Karpas-422 (cell line): Measurements from ENCODE around the gene VANGL2. TPM values are rescaled to one million over a fixed set of nuclear protein-coding genes. Genes with fewer than 3 reads are reported as not detected.

Experiments used
- DNase-seq: peaks from one replicate; pipeline ENCODE4 v3.0.0-alpha.2; 2015
- H2AFZ ChIP-seq: fragments of 200-600 bp; sonication (generic); 2 replicates; pipeline ENCODE4 v1.6.1; 2014; ENCODE audit warnings: antibody characterized with exemption, low read length, mixed read lengths
- H3K27ac ChIP-seq: fragments of 200-600 bp; sonication (generic); 2 replicates; pipeline ENCODE4 v1.5.1; 2014; ENCODE audit warnings: mild to moderate bottlenecking, low read length, moderate library complexity
- H3K27me3 ChIP-seq: fragments of 200-600 bp; sonication (generic); 2 replicates; pipeline ENCODE4 v1.6.1; 2014; ENCODE audit warnings: low read length, mixed read lengths
- H3K36me3 ChIP-seq: fragments of 200-600 bp; sonication (generic); 2 replicates; pipeline ENCODE4 v1.6.1; 2014; ENCODE audit warnings: low read length, mixed read lengths; ENCODE audit not compliant: insufficient read depth
- H3K4me1 ChIP-seq: fragments of 200-600 bp; sonication (generic); 2 replicates; pipeline ENCODE4 v1.6.1; 2014; ENCODE audit warnings: mild to moderate bottlenecking, low read length, mixed read lengths
- H3K4me2 ChIP-seq: fragments of 200-600 bp; sonication (generic); 2 replicates; pipeline ENCODE4 v1.6.1; 2014; ENCODE audit warnings: low read length, low read depth, mild to moderate bottlenecking; ENCODE audit not compliant: poor library complexity, severe bottlenecking
- H3K4me3 ChIP-seq: fragments of 200-600 bp; sonication (generic); 2 replicates; pipeline ENCODE4 v1.5.1; 2014; ENCODE audit warnings: mild to moderate bottlenecking, antibody characterized with exemption, low read length, mixed read lengths
- H3K79me2 ChIP-seq: fragments of 200-600 bp; sonication (generic); 2 replicates; pipeline ENCODE4 v1.6.1; 2014; ENCODE audit warnings: mild to moderate bottlenecking, low read length, mixed read lengths
- H3K9ac ChIP-seq: fragments of 200-600 bp; sonication (generic); 2 replicates; pipeline ENCODE4 v1.6.0; 2014; ENCODE audit warnings: low read length
- H3K9me2 ChIP-seq: fragments of 200-600 bp; sonication (generic), shearing (Covaris generic); replicated peaks from 2 replicates; pipeline ENCODE4 v1.6.0; 2014; ENCODE audit warnings: mild to moderate bottlenecking, low read length, moderate library complexity; ENCODE audit not compliant: insufficient read depth
- H3K9me3 ChIP-seq: fragments of 300-700, 200-600 bp; sonication (generic); 2 replicates; pipeline ENCODE4 v1.6.1; 2014; ENCODE audit warnings: low read length, mixed read lengths
- H4K20me1 ChIP-seq: fragments of 200-600 bp; sonication (generic); 2 replicates; pipeline ENCODE4 v1.6.1; 2014; ENCODE audit warnings: mild to moderate bottlenecking, antibody characterized with exemption, low read length, low read depth; ENCODE audit not compliant: insufficient read depth
- small RNA-seq: library from RNA; depleted of rRNA; stranded (forward); fragments of <200 nt; gene quantifications from one replicate; pipeline ENCODE3, GENCODE V24; 2014
- total RNA-seq: library from RNA; depleted of rRNA; stranded (reverse); fragments of >200 nt; shearing (Covaris generic); gene quantifications from 2 replicates; pipeline ENCODE4 v1.2.3, GENCODE V29; 2014; ENCODE audit warnings: low replicate concordance; rRNA removed

The VANGL2 gene
- total RNA-seq, 1 experiment from 2014 or later = not detected

DNA sequence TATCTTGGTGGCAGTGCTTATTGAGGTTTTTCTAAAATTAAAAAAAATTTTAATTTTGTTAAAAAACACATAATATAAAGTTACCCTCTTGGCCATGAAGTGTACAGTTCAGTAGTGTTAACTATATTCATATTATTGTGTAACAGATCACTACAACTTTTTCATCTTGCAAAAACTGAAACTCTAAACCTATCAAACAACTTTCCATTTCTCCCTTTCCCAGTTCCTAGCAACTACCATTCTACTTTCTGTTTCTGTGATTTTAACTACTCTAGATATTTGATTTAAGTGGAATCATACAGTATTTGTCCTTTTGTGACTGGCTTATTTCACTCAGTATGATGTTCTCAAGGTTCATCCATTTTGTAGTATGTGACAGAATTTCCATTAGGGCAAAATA is 67.2 kb downstream of the VANGL2 start:
- peak overlapping the region; percentile 79 for H3K27ac ChIP-seq
- H3K36me3 ChIP-seq = no peaks in the 10 kb centered on the region; the same call in 1 of the 2 replicates
- H3K27me3 ChIP-seq = no peaks in the 10 kb centered on the region
- H3K4me1 ChIP-seq = peaks cover 65% of the 10 kb centered on the region
- H2AFZ ChIP-seq = no peak overlapping the region
- DNase-seq = no peak
- H3K9me3 ChIP-seq = no peaks in the 10 kb centered on the region
- H3K4me2 ChIP-seq = peak overlapping the region; percentile 62
- H3K9me2 ChIP-seq = no peaks in the 10 kb centered on the region
- no peak overlapping the region for H3K9ac ChIP-seq
- no peak overlapping the region for H3K4me3 ChIP-seq
- H4K20me1 ChIP-seq = no peaks in the 10 kb centered on the region
- H3K79me2 ChIP-seq = no peaks in the 10 kb centered on the region

GRCh38 chr1:160471253-160471652 is 70.9 kb downstream of the VANGL2 start:
- no peaks in the 10 kb centered on the region for H4K20me1 ChIP-seq
- 0 out of 2 replicates have a peak overlapping the region, but pooled peaks have one; percentile 6 for H3K4me3 ChIP-seq
- no peak overlapping the region for H3K27ac ChIP-seq
- H2AFZ ChIP-seq = peak overlapping the region; percentile 70; the same call in 1 of the 2 replicates
- H3K27me3 ChIP-seq = no peaks in the 10 kb centered on the region
- no peak for DNase-seq
- no peaks in the 10 kb centered on the region for H3K9me3 ChIP-seq
- H3K9me2 ChIP-seq = no peaks in the 10 kb centered on the region
- H3K36me3 ChIP-seq = no peaks in the 10 kb centered on the region; the same call in 1 of the 2 replicates
- H3K9ac ChIP-seq = 0 out of 2 replicates have a peak overlapping the region, but pooled peaks have one; percentile 26
- peaks cover 53% of the 10 kb centered on the region for H3K4me1 ChIP-seq
- H3K4me2 ChIP-seq = peak overlapping the region; percentile 35
- H3K79me2 ChIP-seq = no peaks in the 10 kb centered on the region

DNA sequence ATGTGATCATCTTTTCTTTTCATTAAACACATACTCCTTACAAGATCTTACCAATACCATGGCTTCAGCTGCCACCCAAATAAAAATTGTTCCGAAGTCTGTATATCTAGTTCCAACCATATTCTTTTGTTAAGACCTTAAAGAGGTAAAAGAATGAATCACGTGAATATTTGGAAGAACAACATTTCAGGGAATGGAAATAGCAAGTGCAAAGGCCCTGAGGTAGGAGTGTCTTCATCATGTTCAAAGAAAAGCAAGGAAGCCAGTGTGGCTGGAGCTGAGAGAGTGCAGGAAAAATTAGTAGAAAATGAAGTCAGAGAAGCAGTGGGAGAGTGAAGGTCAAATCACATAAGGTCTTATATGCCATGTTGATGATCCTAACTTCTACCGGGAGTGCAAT is 71.7 kb downstream of the VANGL2 start:
- Histone ChIP-seq H3K27me3 (no peaks in the 10 kb centered on the region), H3K4me1 (peaks cover 44% of the 10 kb centered on the region), H3K9ac (no peak overlapping the region), H3K9me3 (no peaks in the 10 kb centered on the region), H3K27ac (no peak overlapping the region), H4K20me1 (no peaks in the 10 kb centered on the region), H3K36me3 (no peaks in the 10 kb centered on the region; the same call in 1 of the 2 replicates), H3K79me2 (no peaks in the 10 kb centered on the region), H3K9me2 (no peaks in the 10 kb centered on the region), H2AFZ (no peak overlapping the region), H3K4me2 (no peak overlapping the region), H3K4me3 (no peak overlapping the region)
- DNase-seq = no peak

DNA sequence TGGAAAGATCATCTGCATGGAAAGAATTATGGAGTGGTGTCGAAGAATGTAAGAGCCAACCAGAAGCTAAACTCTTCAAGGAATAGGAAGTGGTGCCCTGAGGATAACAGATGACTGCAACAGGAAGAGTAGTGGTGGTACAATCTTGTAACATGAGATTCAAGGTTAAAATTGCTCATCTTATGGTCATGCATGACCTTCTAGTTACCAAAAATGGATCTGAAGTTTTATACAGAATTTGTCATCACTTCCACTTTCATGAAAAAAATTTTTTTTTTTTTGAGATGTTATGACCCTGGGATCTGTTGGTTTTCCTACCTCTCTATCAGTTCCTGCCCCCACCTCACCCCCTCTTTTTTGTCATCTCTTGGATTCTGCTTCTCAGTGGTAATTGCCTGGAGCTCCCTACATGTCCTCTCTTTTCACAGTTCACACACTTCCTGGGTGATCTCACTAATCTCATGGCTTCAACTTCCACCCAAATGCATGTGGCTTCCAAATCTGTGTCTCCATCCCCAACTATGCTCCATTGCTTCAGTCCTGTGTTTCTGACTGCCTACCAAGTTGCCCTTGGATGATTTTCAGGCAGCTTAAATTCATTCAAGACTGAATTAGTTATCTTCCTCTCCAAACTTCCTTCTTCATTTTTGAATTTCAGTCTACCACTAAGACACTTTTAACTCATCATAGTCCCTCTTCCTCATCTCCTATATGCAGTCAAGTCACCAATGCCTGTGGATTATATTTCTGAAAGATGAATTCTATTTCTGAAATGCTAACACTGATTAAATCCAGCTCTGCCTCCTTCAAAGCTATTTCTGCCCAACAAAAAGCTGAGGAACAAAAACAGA is 74.3 kb downstream of the VANGL2 start:
- no peaks in the 10 kb centered on the region for H3K9me2 ChIP-seq
- peak overlapping the region; percentile 76 for H3K27ac ChIP-seq
- H3K4me3 ChIP-seq = peak overlapping the region; percentile 30
- H3K9me3 ChIP-seq = no peaks in the 10 kb centered on the region
- H3K36me3 ChIP-seq = no peaks in the 10 kb centered on the region; the same call in 1 of the 2 replicates
- H3K4me2 ChIP-seq = peak overlapping the region; percentile 66
- H3K27me3 ChIP-seq = no peaks in the 10 kb centered on the region
- no peaks in the 10 kb centered on the region for H4K20me1 ChIP-seq
- peaks cover 32% of the 10 kb centered on the region for H3K4me1 ChIP-seq
- H3K79me2 ChIP-seq = no peaks in the 10 kb centered on the region
- peak; percentile 79 for DNase-seq
- peak overlapping the region; percentile 32 for H3K9ac ChIP-seq
- H2AFZ ChIP-seq = peak overlapping the region; percentile 47

Small RNA genes within 50 kb of the gene (small RNA-seq; reads per million reads assigned to genes)
- 1.5 reads per million, percentile 43 among the genes with 10 or more reads in this experiment for gene RNU4-42P

Other genes starting within 250 kb of the VANGL2 start
- gene ATP1A4, start 249.0 kb upstream of the VANGL2 start, total RNA-seq = not detected in 2 replicates
- not detected in 2 replicates for gene CASQ1, start 210.0 kb upstream of the VANGL2 start, total RNA-seq
- gene PEA15, start 195.2 kb upstream of the VANGL2 start, total RNA-seq = 40.1 and 69.1 TPM in 2 replicates
- gene DCAF8, start 138.0 kb upstream of the VANGL2 start, total RNA-seq = 89.7 and 132 TPM in 2 replicates
- gene PEX19, start 115.4 kb upstream of the VANGL2 start, total RNA-seq = 27.1 and 29.3 TPM in 2 replicates
- gene COPA, start 57.3 kb upstream of the VANGL2 start, total RNA-seq = 107 TPM in 2 replicates
- 76.9 and 79.9 TPM in 2 replicates for gene NCSTN, start 57.2 kb upstream of the VANGL2 start, total RNA-seq
- gene NHLH1, start 33.5 kb upstream of the VANGL2 start, total RNA-seq = 0.48 TPM in 1 of 2 replicates, not detected in the other
- 19.3 and 66.0 TPM in 2 replicates for gene SLAMF6, start 122.7 kb downstream of the VANGL2 start, total RNA-seq
- 14.4 and 29.4 TPM in 2 replicates for gene CD84, start 178.9 kb downstream of the VANGL2 start, total RNA-seq
- 0.30 and 1.1 TPM in 2 replicates for gene SLAMF1, start 246.5 kb downstream of the VANGL2 start, total RNA-seq